ENCODE measurements around the gene TMEM97. TPM values are rescaled to one million over a fixed set of nuclear protein-coding genes. Genes with fewer than 3 reads are reported as not detected.
A peak's percentile ranks its signal among the peaks of the same experiment; 100 is the strongest.

TMEM97 gene
- total and polyA plus RNA-seq, 9 donors, result 18.7 to 93.0 (median 26.0) TPM

DNA sequence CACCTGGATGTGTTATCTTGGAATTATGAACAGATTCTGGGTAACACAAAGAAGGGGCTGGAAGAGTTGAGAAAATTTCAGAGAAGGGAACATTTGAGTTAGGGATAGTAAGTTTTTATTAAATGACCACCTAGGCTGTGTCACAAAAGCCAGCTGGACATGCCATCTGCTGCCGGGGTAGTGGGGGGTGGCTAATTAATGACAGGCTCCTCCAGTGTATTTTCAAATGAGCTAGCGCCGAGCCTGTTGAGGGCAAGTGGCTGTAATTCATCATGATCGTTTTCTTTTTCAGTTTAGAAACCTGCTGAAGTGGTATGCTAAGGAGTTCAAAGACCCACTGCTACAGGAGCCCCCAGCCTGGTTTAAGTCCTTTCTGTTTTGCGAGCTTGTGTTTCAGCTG lies 6.2 kb downstream of the TMEM97 start:
- TF ChIP-seq EP300 (IDR thresholded peaks at IDR 0.05), result no peak
- TF ChIP-seq POLR2A (IDR thresholded peaks at IDR 0.05), result no peak
- TF ChIP-seq, protein P1, sequence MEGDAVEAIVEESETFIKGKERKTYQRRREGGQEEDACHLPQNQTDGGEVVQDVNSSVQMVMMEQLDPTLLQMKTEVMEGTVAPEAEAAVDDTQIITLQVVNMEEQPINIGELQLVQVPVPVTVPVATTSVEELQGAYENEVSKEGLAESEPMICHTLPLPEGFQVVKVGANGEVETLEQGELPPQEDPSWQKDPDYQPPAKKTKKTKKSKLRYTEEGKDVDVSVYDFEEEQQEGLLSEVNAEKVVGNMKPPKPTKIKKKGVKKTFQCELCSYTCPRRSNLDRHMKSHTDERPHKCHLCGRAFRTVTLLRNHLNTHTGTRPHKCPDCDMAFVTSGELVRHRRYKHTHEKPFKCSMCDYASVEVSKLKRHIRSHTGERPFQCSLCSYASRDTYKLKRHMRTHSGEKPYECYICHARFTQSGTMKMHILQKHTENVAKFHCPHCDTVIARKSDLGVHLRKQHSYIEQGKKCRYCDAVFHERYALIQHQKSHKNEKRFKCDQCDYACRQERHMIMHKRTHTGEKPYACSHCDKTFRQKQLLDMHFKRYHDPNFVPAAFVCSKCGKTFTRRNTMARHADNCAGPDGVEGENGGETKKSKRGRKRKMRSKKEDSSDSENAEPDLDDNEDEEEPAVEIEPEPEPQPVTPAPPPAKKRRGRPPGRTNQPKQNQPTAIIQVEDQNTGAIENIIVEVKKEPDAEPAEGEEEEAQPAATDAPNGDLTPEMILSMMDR (IDR thresholded peaks at IDR 0.05), result no peak
- intact Hi-C loops (cut with DNase I), result loop anchor here in 1 of 4 donors (10.0 kb wide), 1 partner anchor 290 kb away; no protein-coding TSS in a partner anchor
- no peaks in the 10 kb centered on the region for H3K9me3 ChIP-seq
- no peaks in the 10 kb centered on the region for H3K4me1 ChIP-seq (ENCODE audit: insufficient read depth)
- H3K27me3 ChIP-seq, result no peaks in the 10 kb centered on the region
- H3K27ac ChIP-seq, result no peak overlapping the region
- no peak overlapping the region for H3K4me3 ChIP-seq
- no peak for DNase-seq
- WGBS, 3 donors, result 61 to 69% (median 63%) methylated on average over 5 of the region's 5 CpGs
- no peaks in the 10 kb centered on the region for H3K36me3 ChIP-seq

DNA sequence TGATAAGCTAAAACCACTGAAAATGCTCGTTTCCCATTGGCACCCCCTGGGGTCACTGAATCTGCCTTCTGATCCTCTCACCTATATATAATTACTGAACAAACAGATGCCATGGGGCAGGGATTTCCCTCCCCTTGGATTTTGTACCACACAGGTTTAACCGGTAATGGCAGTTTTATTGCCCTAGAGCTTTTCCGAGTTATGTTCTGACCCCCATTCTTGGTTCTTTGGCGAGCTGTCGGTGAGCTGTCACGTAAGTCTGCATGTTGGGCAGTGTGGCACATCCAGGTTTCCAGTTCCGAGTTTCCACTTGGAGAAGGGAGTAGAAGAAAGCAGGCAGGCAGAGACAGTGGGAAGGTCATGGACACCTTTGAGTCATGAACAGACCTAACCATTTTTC lies 7.1 kb downstream of the TMEM97 start:
- intact Hi-C loops (cut with DNase I), result loop anchor here in 1 of 4 donors (10.0 kb wide), 1 partner anchor 291 kb away; no protein-coding TSS in a partner anchor
- H3K36me3 ChIP-seq, result no peaks in the 10 kb centered on the region
- H3K27ac ChIP-seq, result no peak overlapping the region

DNA sequence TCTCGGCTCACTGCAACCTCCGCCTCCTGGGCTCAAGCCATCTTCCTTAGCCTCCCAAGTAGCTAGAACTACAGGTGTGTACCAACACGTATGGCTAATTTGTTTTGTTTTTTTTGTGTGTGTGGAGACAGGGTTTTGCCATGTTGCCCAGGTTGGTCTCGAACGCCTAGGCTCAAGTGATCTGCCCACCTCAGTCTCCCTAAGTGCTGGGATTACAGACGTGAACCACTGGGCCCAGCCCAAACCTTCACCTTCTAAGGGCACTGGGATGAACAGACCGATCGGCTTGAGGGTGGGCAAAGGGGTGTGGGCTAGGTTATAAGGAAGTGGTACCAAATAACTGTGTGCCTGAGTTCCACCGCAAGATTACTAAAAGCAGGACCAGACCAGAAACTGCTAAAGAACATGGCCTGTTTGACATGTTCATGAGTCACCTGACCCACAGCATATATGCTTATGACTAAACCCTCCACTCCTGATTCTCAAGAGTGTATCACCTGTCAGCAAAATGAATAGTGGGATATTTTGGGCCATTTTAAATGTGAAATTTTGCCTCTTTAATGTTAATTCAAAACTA lies 8.1 kb downstream of the TMEM97 start:
- no peaks in the 10 kb centered on the region for H3K4me1 ChIP-seq (ENCODE audit: insufficient read depth)
- TF ChIP-seq, protein P1 (IDR thresholded peaks at IDR 0.05), result no peak
- TF ChIP-seq EP300 (IDR thresholded peaks at IDR 0.05), result no peak
- TF ChIP-seq POLR2A (IDR thresholded peaks at IDR 0.05), result no peak
- no peaks in the 10 kb centered on the region for H3K27me3 ChIP-seq
- DNase-seq, result peak in 1 of 5 donors; percentile 4
- WGBS, 3 donors, result 91 to 95% (median 94%) methylated on average over 9 of the region's 9 CpGs
- no peak overlapping the region for H3K27ac ChIP-seq
- no peaks in the 10 kb centered on the region for H3K36me3 ChIP-seq
- intact Hi-C loops (cut with DNase I), result loop anchor here in 1 of 4 donors (10.0 kb wide), 1 partner anchor 292 kb away; no protein-coding TSS in a partner anchor
- no peak overlapping the region for H3K4me3 ChIP-seq
- no peaks in the 10 kb centered on the region for H3K9me3 ChIP-seq

More for the DNA sequence above, 7.1 kb downstream of the TMEM97 start:
- 86 to 87% (median 87%) methylated on average over 7 of the region's 7 CpGs for WGBS, 3 donors
- DNase-seq, result no peak
- TF ChIP-seq, protein P1 (IDR thresholded peaks at IDR 0.05), result no peak
- no peak for TF ChIP-seq POLR2A (IDR thresholded peaks at IDR 0.05)
- TF ChIP-seq EP300 (IDR thresholded peaks at IDR 0.05), result no peak
- Histone ChIP-seq H3K9me3 (no peaks in the 10 kb centered on the region), H3K27me3 (no peaks in the 10 kb centered on the region), H3K4me3 (no peak overlapping the region), H3K4me1 (ENCODE audit: insufficient read depth) (no peaks in the 10 kb centered on the region)

DNA sequence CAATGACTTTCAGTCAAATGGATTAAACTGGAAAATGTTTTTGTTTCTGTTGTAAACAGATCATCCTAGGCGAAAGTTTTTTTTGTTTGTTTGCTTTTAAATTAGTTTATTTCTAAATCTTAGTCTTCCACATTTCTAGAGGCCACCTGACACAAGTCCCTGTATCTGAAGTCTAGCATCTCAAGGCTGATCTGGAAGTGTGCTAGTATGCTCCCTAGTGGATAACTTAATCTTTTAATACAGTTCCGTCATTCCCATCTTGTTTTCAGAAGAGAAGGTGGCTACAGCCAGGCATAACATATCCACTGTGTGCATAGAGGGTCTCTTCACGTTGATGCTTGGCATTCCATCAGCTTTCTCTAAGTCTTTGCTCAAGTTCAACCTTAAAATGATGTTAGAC lies 8.7 kb downstream of the TMEM97 start:
- no peak for TF ChIP-seq POLR2A (IDR thresholded peaks at IDR 0.05)
- TF ChIP-seq, protein P1 (IDR thresholded peaks at IDR 0.05), result no peak
- no peak for TF ChIP-seq EP300 (IDR thresholded peaks at IDR 0.05)
- intact Hi-C loops (cut with DNase I), result loop anchor here in 1 of 4 donors (10.0 kb wide), 1 partner anchor 293 kb away; no protein-coding TSS in a partner anchor
- Histone ChIP-seq H3K36me3 (no peaks in the 10 kb centered on the region), H3K4me3 (no peak overlapping the region), H3K9me3 (no peaks in the 10 kb centered on the region), H3K27ac (no peak overlapping the region), H3K4me1 (ENCODE audit: insufficient read depth) (no peaks in the 10 kb centered on the region), H3K27me3 (no peaks in the 10 kb centered on the region)
- DNase-seq, result no peak
- 33 to 44% (median 34%) methylated on average over 3 of the region's 3 CpGs for WGBS, 3 donors

Measured in ovary (tissue), 9 donors.